HepG2 (cell line): Measurements from ENCODE around the gene GCNT2. TPM values are rescaled to one million over a fixed set of nuclear protein-coding genes. Genes with fewer than 3 reads are reported as not detected.

ENCODE experiments used
- AGO1 ChIP-seq: fragments of 200-400 bp; formaldehyde crosslinking; IDR thresholded peaks from 2 replicates; pipeline ENCODE4 v1.6.1; 2017; ENCODE audit warnings: mild to moderate bottlenecking, low read depth, low read length, moderate library complexity; ENCODE audit not compliant: poor library complexity, severe bottlenecking
- AHR ChIP-seq: IDR thresholded peaks from 2 replicates; pipeline ENCODE4 v1.6.1; 2018; ENCODE audit warnings: missing genetic modification reagents, missing compliant biosample characterization
- ATRX ChIP-seq: sonication (generic); formaldehyde crosslinking; IDR thresholded peaks from 2 replicates; pipeline ENCODE4 v1.4.0; 2020; ENCODE audit warnings: missing genetic modification reagents, borderline replicate concordance
- FOSL1 ChIP-seq: sonication (generic); formaldehyde crosslinking; IDR thresholded peaks from 2 replicates; pipeline ENCODE4 v1.9.0; 2021; ENCODE audit warnings: missing genetic modification reagents, borderline replicate concordance
- GATAD1 ChIP-seq: IDR thresholded peaks from 2 replicates; pipeline ENCODE4 v1.6.1; 2016; ENCODE audit warnings: missing genetic modification reagents, missing compliant biosample characterization
- GLMP ChIP-seq: sonication (generic); formaldehyde crosslinking; IDR thresholded peaks from 2 replicates; pipeline ENCODE4 v1.9.0; 2021; ENCODE audit warnings: missing genetic modification reagents, mild to moderate bottlenecking, borderline replicate concordance
- HNF4G ChIP-seq, 2 experiments: sonication (generic) in 1 of 2; formaldehyde crosslinking in 1 of 2; IDR thresholded peaks; 2 replicates each; pipeline versions ENCODE4 v1.4.0 to v1.6.1; 2011 to 2020; ENCODE audit warnings: borderline replicate concordance in 2 of 2, low read depth in 2 of 2, mild to moderate bottlenecking in 2 of 2, low read length in 1 of 2, missing genetic modification reagents in 1 of 2, moderate library complexity in 1 of 2
- IRF9 ChIP-seq: sonication (generic); formaldehyde crosslinking; IDR thresholded peaks from 2 replicates; pipeline ENCODE4 v1.8.0; 2022; ENCODE audit warnings: missing genetic modification reagents, mild to moderate bottlenecking, borderline replicate concordance
- JARID2 ChIP-seq: sonication (generic); formaldehyde crosslinking; IDR thresholded peaks from 2 replicates; pipeline ENCODE4 v1.8.1; 2023; ENCODE audit warnings: missing genetic modification reagents, inconsistent platforms; ENCODE audit not compliant: insufficient replicate concordance
- KDM4B ChIP-seq: sonication (generic); formaldehyde crosslinking; IDR thresholded peaks from 2 replicates; pipeline ENCODE4 v1.4.0; 2020; ENCODE audit warnings: missing genetic modification reagents
- KDM6A ChIP-seq: IDR thresholded peaks from 2 replicates; pipeline ENCODE4 v1.6.1; 2016; ENCODE audit warnings: low read depth
- LBX2 ChIP-seq: sonication (generic); formaldehyde crosslinking; IDR thresholded peaks from 2 replicates; pipeline ENCODE4 v1.5.0; 2020; ENCODE audit warnings: missing genetic modification reagents, mild to moderate bottlenecking, borderline replicate concordance
- LCORL ChIP-seq, 2 experiments: fragments of 450-650 bp in 1 of 2; sonication (generic) in 1 of 2; formaldehyde crosslinking in 1 of 2; IDR thresholded peaks; 2 replicates each; pipeline versions ENCODE4 v1.5.0 to v1.6.1; 2017 to 2020; ENCODE audit warnings: antibody characterized with exemption in 1 of 2, missing genetic modification reagents in 1 of 2
- MEIS2 ChIP-seq: sonication (generic); formaldehyde crosslinking; IDR thresholded peaks from 2 replicates; pipeline ENCODE4 v1.9.0; 2021; ENCODE audit warnings: mild to moderate bottlenecking, missing genetic modification reagents
- MXI1 ChIP-seq: IDR thresholded peaks from 3 replicates; pipeline ENCODE4 v1.6.1; 2012; ENCODE audit warnings: low read depth, low read length, inconsistent platforms, borderline replicate concordance
- NR0B2 ChIP-seq: sonication (generic); formaldehyde crosslinking; IDR thresholded peaks from 2 replicates; pipeline ENCODE4 v1.4.0; 2020; ENCODE audit warnings: mild to moderate bottlenecking, missing genetic modification reagents
- NR2F1 ChIP-seq, 2 experiments: fragments of 450-650 bp in 1 of 2; formaldehyde crosslinking in 1 of 2; IDR thresholded peaks; 2 replicates each; pipeline versions ENCODE4 v1.5.0 to v1.6.1; 2016 to 2020; ENCODE audit warnings: mild to moderate bottlenecking in 1 of 2, missing compliant biosample characterization in 1 of 2, missing genetic modification reagents in 1 of 2, moderate library complexity in 1 of 2
- RFX5 ChIP-seq: IDR thresholded peaks from 2 replicates; pipeline ENCODE4 v1.6.1; 2011; ENCODE audit warnings: low read depth, low read length, improper control_type of control experiment
- SAP130 ChIP-seq: IDR thresholded peaks from 2 replicates; pipeline ENCODE4 v1.6.1; 2016; ENCODE audit warnings: low read depth
- SOX13 ChIP-seq, 3 experiments: fragments of 450-650 bp in 1 of 3; sonication (generic) in 1 of 3; formaldehyde crosslinking in 1 of 3; IDR thresholded peaks in 2 of 3; conservative IDR thresholded peaks in 1 of 3; 2 replicates each; pipeline versions ENCODE4 v1.5.0 to v1.6.1; 2016 to 2020; ENCODE audit warnings: antibody characterized with exemption in 1 of 3, mild to moderate bottlenecking in 1 of 3, missing compliant biosample characterization in 1 of 3, missing genetic modification reagents in 1 of 3, moderate library complexity in 1 of 3
- TCF7L2 ChIP-seq: IDR thresholded peaks from 2 replicates; pipeline ENCODE4 v1.6.1; 2011; ENCODE audit warnings: mild to moderate bottlenecking, low read depth, low read length, moderate library complexity
- TEAD3 ChIP-seq: optimal IDR thresholded peaks from 2 replicates; pipeline ENCODE3; 2016; ENCODE audit warnings: borderline replicate concordance
- ZBTB20 ChIP-seq: sonication (generic); formaldehyde crosslinking; IDR thresholded peaks from 2 replicates; pipeline ENCODE4 v1.8.1; 2023; ENCODE audit warnings: missing genetic modification reagents, low read depth, mild to moderate bottlenecking, borderline replicate concordance
- ZBTB39 ChIP-seq: sonication (generic); formaldehyde crosslinking; IDR thresholded peaks from 2 replicates; pipeline ENCODE4 v1.5.0; 2020; ENCODE audit warnings: missing genetic modification reagents
- polyA plus RNA-seq, 8 experiments: library from polyadenylated mRNA; depleted of rRNA in 3 of 8; stranded (reverse) in 7 of 8; unstranded in 1 of 8; fragments of >200 nt; fragmentation: Illumina TruSeq in 4 of 8; extraction: Trizol in 4 of 8; gene quantifications; 2 replicates each; pipeline versions ENCODE4 v1.2.1 to v1.2.3, GENCODE V29; 2011 to 2016; ENCODE audit warnings: low read depth in 4 of 8, missing spikeins in 1 of 8, mixed read lengths in 1 of 8; ENCODE audit not compliant: insufficient read depth in 1 of 8
- total RNA-seq, 5 experiments: library from RNA; depleted of rRNA; stranded (reverse); fragments of >200 nt; fragmentation: Illumina TruSeq; extraction: Trizol; gene quantifications; 2 replicates each; pipeline ENCODE4 v1.2.3, GENCODE V29; 2016; ENCODE audit warnings: low read depth in 1 of 5

GCNT2 gene
- total and polyA plus RNA-seq, 2 of the 13 experiments (the other 11 are each of a cell fraction or from before 2014, with no cell fraction given), result 11.8 to 31.9 TPM

GRCh38 chr6:10505529-10505928, 15.6 kb upstream of the GCNT2 start (continued):
- TF ChIP-seq FOSL1 (CRISPR knock-in tag), result no peak
- peak; percentile 97 for TF ChIP-seq RFX5
- peak; percentile 75; the same call in 1 of the 2 replicates for TF ChIP-seq TCF7L2
- no peak for TF ChIP-seq ZBTB20 (CRISPR knock-in tag)
- TF ChIP-seq NR0B2 (CRISPR knock-in tag), result no peak
- TF ChIP-seq ZBTB39, result no peak
- 0 out of 2 replicates have a peak, but pooled peaks have one; percentile 31 for TF ChIP-seq AHR (CRISPR knock-in tag)
- no peak for TF ChIP-seq ATRX (CRISPR knock-in tag)
- TF ChIP-seq IRF9, result no peak
- peak; percentile 99 for TF ChIP-seq SOX13 (IDR thresholded peaks at IDR 0.05)
- peak in 1 of 2 experiments; percentile 100; a peak in 2 of 4 replicates for TF ChIP-seq SOX13 (CRISPR knock-in tag; conservative IDR thresholded peaks at IDR 0.05 in 1 of 2, IDR thresholded peaks at IDR 0.05 in 1 of 2)
- TF ChIP-seq SAP130 (CRISPR knock-in tag), result peak; percentile 79
- TF ChIP-seq MEIS2 (CRISPR knock-in tag), result 0 out of 2 replicates have a peak, but pooled peaks have one; percentile 50
- TF ChIP-seq GATAD1 (CRISPR knock-in tag), result peak; percentile 55
- peak in 1 of 2 experiments; percentile 61; a peak in 3 of 4 replicates for TF ChIP-seq NR2F1 (CRISPR knock-in tag; IDR thresholded peaks at IDR 0.05)
- peak; percentile 62 for TF ChIP-seq TEAD3
- TF ChIP-seq AGO1, result no peak
- peak; percentile 72 for TF ChIP-seq JARID2 (CRISPR knock-in tag)
- no peak for TF ChIP-seq GLMP (CRISPR knock-in tag)
- TF ChIP-seq LCORL (IDR thresholded peaks at IDR 0.05), result no peak; the same call in 1 of the 2 replicates
- no peak; the same call in 1 of the 2 replicates for TF ChIP-seq LCORL (CRISPR knock-in tag; IDR thresholded peaks at IDR 0.05)
- TF ChIP-seq KDM4B, result no peak
- TF ChIP-seq KDM6A (CRISPR knock-in tag), result peak; percentile 69
- TF ChIP-seq LBX2 (CRISPR knock-in tag), result no peak
- TF ChIP-seq HNF4G (IDR thresholded peaks at IDR 0.05; ENCODE audit: borderline replicate concordance, low read depth, low read length), result peak; percentile 56; the same call in 1 of the 2 replicates
- TF ChIP-seq HNF4G (CRISPR knock-in tag; IDR thresholded peaks at IDR 0.05; ENCODE audit: borderline replicate concordance, low read depth), result no peak
- TF ChIP-seq MXI1, result peak; percentile 47; the same call in 1 of the 3 replicates
